Mesodermal cell (in vitro differentiated cells): ENCODE measurements around the gene ELOVL6.
"Not testable (repeated sequence)": the region's sequence is repeated elsewhere in the genome, so short reads cannot be mapped to it uniquely, and the experiment has no call there.

Experiments
- H3K27ac ChIP-seq: 2 replicates; pipeline ENCODE4 v1.7.0; 2013; ENCODE audit warnings: mild to moderate bottlenecking, low read depth, low read length, moderate library complexity; ENCODE audit not compliant: severe bottlenecking
- H3K36me3 ChIP-seq: 2 replicates; pipeline ENCODE4 v1.7.1; 2013; ENCODE audit warnings: mild to moderate bottlenecking, low read length, moderate library complexity; ENCODE audit not compliant: control insufficient read depth, insufficient read depth
- H3K4me1 ChIP-seq: one replicate; pipeline ENCODE4 v1.7.1; 2013; ENCODE audit warnings: mild to moderate bottlenecking, low read length; ENCODE audit not compliant: insufficient read depth, control insufficient read depth, poor library complexity, severe bottlenecking
- H3K4me3 ChIP-seq: 2 replicates; pipeline ENCODE4 v1.7.0; 2013; ENCODE audit warnings: low read length, control low read depth, mild to moderate bottlenecking; ENCODE audit not compliant: insufficient read depth, poor library complexity, severe bottlenecking; ENCODE audit errors: extremely low read depth
- H3K9me3 ChIP-seq: 2 replicates; pipeline ENCODE4 v1.7.1; 2013; ENCODE audit warnings: mild to moderate bottlenecking, low read length, moderate library complexity; ENCODE audit not compliant: control insufficient read depth
- WGBS, 2 experiments: methylation state at CpG; one replicate each; pipeline ENCODE4 v1.1.5; 2013; ENCODE audit warnings: missing lambda C conversion rate in 2 of 2; ENCODE audit not compliant: insufficient coverage in 2 of 2; 5-methylcytosine and 5-hydroxymethylcytosine counted together

The ELOVL6 gene

DNA sequence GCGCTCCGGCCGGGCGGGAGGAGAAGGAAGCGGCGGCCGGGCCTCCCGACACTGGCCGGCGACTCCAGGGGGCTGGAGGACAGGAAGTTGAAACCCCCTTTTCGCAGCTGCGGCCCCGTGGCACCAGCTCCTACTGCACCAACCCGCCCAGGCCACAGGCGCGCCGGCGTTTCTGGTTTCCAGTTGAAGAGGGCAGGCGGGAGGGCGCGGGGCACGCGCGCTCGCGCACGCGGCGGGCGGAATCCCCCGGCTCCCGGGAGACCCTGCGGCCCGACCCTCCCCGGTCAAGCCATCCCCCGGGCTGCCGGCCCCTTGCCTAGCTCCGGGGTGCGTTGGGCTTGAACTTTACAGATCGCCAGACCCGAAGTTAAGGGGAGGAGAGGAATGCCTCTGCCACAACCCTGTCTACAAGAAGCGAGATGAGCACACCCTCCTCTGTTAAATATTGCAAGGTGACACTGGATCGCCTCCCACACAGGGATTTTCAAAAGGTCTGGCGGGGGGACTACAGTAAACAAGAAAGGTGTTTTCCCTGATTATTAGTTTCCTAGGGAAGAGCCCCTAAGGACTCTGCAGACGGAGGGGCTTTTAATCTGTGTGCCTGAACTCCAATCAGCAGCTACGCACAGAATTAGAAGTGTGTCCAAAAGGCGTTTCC, 1.4 kb downstream of the ELOVL6 start:
- H3K36me3 ChIP-seq, result peaks cover 11% of the 10 kb centered on the region
- H3K27ac ChIP-seq, result peak overlapping the region; percentile 89
- H3K9me3 ChIP-seq, result no peaks in the 10 kb centered on the region
- peaks cover 38% of the 10 kb centered on the region for H3K4me1 ChIP-seq
- H3K4me3 ChIP-seq, result peak overlapping the region; percentile 90
- WGBS, 2 experiments, result 0% methylated on average over 31 to 40 of the region's 47 CpGs

DNA sequence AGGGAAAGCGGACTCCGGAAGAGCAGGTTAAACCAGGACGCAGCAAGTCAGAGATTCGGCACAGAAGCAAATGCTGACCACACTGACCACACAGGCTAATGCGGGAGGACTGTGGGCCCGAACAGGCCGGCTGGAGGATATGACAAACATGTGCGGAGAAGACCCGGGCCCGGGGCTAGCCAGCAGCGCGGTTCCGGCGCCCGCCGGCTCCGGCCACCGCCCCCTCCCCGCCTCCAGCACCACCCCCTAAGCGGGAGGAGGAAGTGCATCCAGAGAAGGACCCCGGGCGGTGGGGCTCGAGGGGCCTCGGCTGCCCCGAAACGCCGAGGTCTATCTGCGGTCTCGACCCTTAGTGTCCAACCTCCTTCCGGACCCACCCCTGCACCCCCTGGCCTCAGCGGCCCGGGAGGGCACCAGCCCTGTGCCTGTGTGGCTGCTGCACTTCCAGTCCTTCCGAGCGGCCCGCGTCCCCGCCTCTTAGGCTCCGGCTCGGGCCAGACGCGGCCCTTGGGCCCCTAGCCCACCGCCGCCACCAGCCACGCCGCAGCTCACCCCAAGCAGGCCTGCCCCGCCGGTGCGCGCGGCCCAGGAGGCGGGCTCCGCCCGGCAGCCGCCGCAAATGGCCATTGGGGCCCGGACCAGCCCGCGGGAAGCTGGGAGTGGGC, 2.1 kb downstream of the ELOVL6 start:
- peaks cover 18% of the 10 kb centered on the region for H3K36me3 ChIP-seq
- H3K27ac ChIP-seq, result peak overlapping the region; percentile 89
- 0 to 1% methylated on average over 47 to 48 of the region's 58 CpGs for WGBS, 2 experiments
- peaks cover 38% of the 10 kb centered on the region for H3K4me1 ChIP-seq
- no peaks in the 10 kb centered on the region for H3K9me3 ChIP-seq
- H3K4me3 ChIP-seq, result peak overlapping the region; percentile 90

DNA sequence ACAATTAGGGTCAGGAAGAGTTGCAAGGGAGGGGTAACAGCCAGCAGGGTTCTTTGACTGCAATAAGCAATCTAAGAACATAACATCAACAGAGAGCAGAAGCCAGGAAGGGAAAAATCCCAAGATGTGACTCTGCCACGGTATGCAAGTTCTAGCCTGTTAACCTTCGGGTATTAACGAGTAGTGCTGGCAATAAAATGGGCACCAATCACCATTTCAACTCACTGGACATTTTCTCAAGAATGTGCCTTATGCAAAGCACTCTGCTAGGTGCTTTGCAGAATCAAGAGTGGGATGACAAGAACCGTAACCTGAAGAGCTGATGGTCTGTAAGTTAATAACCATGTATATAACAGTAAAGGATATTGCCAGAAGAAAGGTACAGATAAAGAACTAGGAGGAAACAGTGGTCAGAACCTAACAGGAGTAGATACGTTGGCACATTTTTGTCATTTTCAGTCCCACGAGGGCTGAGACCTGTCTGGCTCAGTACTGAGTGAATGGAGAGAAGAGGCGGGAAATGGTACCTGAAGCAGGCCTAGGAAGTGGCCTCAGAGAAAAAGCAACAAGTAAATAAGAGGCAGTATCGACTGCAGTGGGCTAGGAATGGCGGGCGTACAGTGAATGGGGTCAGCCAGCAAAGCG, 2.7 kb downstream of the ELOVL6 start:
- H3K4me1 ChIP-seq, result peaks cover 38% of the 10 kb centered on the region
- H3K4me3 ChIP-seq, result peak overlapping the region; percentile 90
- H3K9me3 ChIP-seq, result no peaks in the 10 kb centered on the region
- peak overlapping the region; percentile 89 for H3K27ac ChIP-seq
- 23 to 25% methylated on average over 10 to 11 of the region's 11 CpGs for WGBS, 2 experiments
- peaks cover 24% of the 10 kb centered on the region for H3K36me3 ChIP-seq

DNA sequence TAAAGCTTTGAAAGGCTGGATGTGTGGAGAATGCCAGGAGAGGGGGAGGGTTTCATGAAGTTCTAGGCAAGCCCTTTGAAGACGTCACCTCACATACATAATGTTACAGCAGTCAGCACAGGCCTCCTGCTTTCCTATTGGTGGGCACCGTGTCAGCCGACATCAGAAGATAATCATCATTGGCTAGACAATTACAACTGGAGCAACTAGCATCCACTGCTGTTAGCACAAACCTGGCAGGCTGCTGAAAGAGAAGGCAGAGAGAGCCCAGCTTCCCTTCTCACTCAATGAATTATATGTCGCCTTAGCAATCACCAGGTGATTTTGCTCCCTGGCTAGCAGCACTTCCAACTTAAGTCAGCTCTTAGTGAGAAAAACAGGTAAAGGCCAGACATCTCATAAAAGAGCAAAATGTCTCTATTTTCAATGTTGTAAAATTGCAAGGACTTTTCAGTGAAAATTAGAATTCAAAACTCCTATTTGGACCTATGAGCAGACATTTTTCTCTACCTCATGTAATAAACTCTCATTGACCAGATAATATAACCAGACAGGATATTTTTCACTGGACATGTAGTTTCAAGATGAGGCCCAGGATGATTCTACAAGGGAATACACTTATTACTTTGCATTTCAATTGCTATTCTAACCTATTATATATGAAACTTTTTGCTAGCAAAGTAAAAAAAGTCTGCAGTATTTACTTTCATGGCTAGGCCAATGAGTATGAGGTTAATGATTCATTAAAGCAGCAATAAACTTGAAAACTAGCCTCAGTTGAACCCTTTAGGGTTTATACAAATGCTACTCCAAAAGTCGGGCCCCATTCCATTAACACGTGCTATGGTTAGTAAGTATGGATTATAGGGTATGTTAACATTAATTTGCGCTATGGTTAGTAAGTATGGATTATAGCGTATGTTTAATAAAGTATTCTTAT, 4.3 kb downstream of the ELOVL6 start:
- WGBS, 2 experiments, result 32 to 53% methylated on average over 3 to 6 of the region's 8 CpGs
- Histone ChIP-seq H3K9me3 (no peaks in the 10 kb centered on the region), H3K27ac (peak overlapping the region; percentile 70), H3K4me1 (peaks cover 33% of the 10 kb centered on the region), H3K36me3 (peaks cover 39% of the 10 kb centered on the region), H3K4me3 (no peak overlapping the region)

DNA sequence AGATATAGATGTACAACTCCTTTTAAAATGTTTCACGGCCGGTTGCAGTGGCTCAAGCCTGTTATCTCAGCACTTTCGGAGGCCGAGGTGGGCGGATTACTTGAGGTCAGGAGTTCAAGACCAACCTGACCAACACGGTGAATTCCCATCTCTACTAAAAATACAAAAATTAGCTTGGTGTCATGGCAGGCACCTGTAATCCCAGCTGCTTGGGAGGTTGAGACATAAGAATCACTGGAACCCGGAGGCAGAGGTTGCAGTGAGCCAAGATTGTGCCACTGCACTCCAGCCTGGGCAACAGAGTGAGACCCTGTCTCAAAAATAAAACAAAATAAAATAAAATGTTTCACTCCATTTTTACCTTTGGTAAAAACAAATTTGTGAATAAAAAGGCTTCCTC, 5.1 kb downstream of the ELOVL6 start:
- H3K27ac ChIP-seq, result peak overlapping the region; percentile 70
- H3K4me3 ChIP-seq, H3K9me3 ChIP-seq: not testable (repeated sequence)
- peaks cover 33% of the 10 kb centered on the region for H3K4me1 ChIP-seq
- WGBS, 2 experiments, result 69 to 85% methylated on average over 5 to 6 of the region's 7 CpGs
- peaks cover 47% of the 10 kb centered on the region for H3K36me3 ChIP-seq

DNA sequence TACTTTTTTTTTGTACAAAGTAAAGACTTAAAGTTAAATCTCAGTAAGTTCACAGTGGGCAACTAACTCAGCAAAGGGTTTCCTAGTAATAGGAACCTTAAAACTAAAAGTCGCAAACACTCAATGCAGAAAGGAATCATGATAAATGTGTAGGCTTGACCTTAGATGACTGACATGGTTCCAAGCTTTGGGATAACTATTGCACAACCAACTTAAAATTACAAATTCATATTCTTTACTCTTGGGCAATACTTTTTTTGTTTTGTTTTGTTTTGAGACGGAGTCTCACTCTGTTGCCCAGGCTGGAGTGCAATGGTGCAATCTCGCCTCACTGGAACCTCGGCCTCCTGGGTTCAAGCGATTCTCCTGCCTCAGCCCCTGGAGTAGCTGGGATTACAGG, 8.2 kb downstream of the ELOVL6 start:
- Histone ChIP-seq H3K36me3 (peaks cover 72% of the 10 kb centered on the region), H3K27ac (no peak overlapping the region), H3K4me1 (peaks cover 29% of the 10 kb centered on the region), H3K9me3 (no peaks in the 10 kb centered on the region), H3K4me3 (no peak overlapping the region)
- 93 to 100% methylated on average over 4 of the region's 5 CpGs for WGBS, 2 experiments

DNA sequence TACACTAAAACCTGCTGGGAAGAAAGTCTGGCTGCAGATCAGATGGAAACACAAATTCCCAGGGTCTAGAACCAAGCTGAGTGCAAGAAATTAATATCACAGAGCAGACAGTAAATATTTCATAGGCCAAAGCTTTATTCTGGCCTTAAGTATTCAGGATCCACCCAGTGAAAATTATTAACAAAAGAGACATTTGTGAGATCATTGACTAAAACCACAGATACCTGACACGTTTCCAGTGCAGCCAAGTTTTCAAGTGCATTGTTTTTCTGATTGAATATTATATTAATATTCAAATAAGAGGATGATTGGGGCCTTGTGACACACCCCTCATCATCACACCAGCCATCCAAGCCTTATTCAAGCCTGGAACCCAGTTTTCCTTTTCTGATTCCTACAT, 10.3 kb downstream of the ELOVL6 start:
- Histone ChIP-seq H3K27ac (no peak overlapping the region), H3K9me3 (no peaks in the 10 kb centered on the region), H3K4me1 (peaks cover 26% of the 10 kb centered on the region), H3K4me3 (no peak overlapping the region), H3K36me3 (peaks cover 85% of the 10 kb centered on the region)
- WGBS, 2 experiments, result no CpG with 5 or more reads among the region's 1 CpG

DNA sequence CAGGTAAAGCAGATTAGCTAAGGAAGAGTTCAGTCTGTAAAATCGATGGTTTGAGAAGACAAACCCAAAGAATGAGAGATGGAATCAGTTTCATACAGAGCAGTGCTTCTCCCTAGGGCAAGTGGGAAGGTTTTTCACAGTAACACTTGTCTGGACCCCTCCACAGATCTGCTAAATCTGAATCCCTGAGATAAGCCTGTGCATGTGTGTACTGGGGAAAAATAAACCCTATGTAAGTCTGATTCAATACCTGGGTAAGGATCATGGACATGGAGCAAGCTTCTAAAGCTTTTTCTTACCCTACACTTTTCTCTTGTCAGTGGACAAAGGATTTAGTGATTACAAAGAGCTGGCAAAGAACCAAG, 13.6 kb downstream of the ELOVL6 start:
- H3K27ac ChIP-seq, result peak overlapping the region; percentile 62
- H3K9me3 ChIP-seq, result no peaks in the 10 kb centered on the region
- WGBS, 2 experiments, result 33 to 40% methylated on average over 1 of the region's 1 CpG
- peaks cover 87% of the 10 kb centered on the region for H3K36me3 ChIP-seq
- peaks cover 20% of the 10 kb centered on the region for H3K4me1 ChIP-seq
- no peak overlapping the region for H3K4me3 ChIP-seq

DNA sequence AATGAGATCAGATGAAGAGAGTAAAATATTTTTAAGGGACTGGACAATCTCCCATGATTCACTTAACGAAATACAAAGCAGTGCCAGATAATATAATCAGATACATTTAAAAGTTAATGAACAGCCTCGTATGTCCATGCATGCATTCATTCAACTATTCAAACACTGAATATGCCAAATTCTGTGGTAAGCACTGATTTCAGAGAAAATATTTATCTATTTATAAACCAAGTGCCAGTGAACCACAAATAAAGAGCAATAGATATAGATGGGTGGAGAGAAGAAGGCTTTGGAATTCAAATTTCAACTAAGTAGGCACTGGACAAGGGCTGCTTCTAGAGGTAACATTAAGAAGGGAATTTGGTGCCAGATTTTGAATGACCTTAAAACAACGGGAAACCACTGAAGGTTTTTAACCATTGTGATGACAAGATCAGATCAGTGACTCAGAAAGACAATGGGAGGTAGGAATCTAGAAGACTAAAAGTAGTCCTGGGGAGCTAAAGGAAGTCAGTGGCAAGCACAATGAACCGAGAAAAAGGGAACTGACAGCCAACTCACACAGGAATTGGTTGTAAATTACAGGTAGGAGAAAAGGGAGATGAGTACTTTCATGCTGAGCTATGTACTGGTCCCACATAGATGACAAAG, 14.2 kb downstream of the ELOVL6 start:
- H3K4me3 ChIP-seq, result no peak overlapping the region
- peaks cover 88% of the 10 kb centered on the region for H3K36me3 ChIP-seq
- peak overlapping the region; percentile 62 for H3K27ac ChIP-seq
- WGBS, 2 experiments, result 21 to 54% methylated on average over 2 to 4 of the region's 4 CpGs
- peaks cover 20% of the 10 kb centered on the region for H3K4me1 ChIP-seq
- H3K9me3 ChIP-seq, result no peaks in the 10 kb centered on the region

DNA sequence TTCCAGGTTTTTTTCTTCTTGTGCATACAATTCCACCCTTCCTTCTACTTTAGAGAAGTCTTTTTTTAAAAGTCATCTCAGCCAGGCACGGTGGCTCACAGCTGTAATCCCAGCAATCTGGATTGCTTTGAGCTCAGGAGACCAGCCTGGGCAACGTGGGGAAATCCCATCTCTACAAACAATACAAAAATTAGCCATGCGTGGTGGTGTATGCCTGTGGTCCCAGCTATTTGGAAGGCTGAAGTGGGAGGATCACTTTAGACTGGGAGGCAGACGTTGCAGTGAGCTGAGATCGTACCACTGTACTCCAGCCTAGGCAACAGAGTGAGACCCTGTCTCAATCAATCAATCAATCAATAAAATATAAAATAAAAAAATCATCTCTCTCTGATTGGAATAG, 14.8 kb downstream of the ELOVL6 start:
- no peak overlapping the region for H3K4me3 ChIP-seq
- WGBS, 2 experiments, result 49 to 80% methylated on average over 1 to 2 of the region's 5 CpGs
- no peaks in the 10 kb centered on the region for H3K9me3 ChIP-seq
- H3K4me1 ChIP-seq, result peaks cover 20% of the 10 kb centered on the region
- no peak overlapping the region for H3K27ac ChIP-seq
- peaks cover 86% of the 10 kb centered on the region for H3K36me3 ChIP-seq
